HepG2 (cell line): ENCODE data around the gene SMC1A. TPM values are rescaled to one million over a fixed set of nuclear protein-coding genes. Genes with fewer than 3 reads are reported as not detected.

Experiments used
- ATAC-seq: fragments of 200-7000 bp; cut with Tn5 transposase; 3 replicates; pipeline ENCODE4 v1.9.1; 2020; ENCODE audit warnings: mild to moderate bottlenecking, moderate library complexity
- BruUV-seq: library from RNA; stranded (reverse); fragments of 400-500 nt; replicated peaks from 2 replicates; lab custom pipeline; 2021; lab: Mats Ljungman, UMichigan
- CTCF ChIA-PET: fragments of 300-600 bp; formaldehyde crosslinking; extraction: SDS; loops from one replicate; lab custom pipeline; 2021; ENCODE audit warnings: low total read pairs, inconsistent platforms, low intra/inter-chr PET ratio; lab: Yijun Ruan, JAX
- POLR2A ChIA-PET: fragments of 350-600 bp; sonication (Branson Sonifier 250); formaldehyde crosslinking; loops from one replicate; lab custom pipeline; 2020; ENCODE audit warnings: antibody characterized with exemption, inconsistent platforms; lab: Yijun Ruan, JAX
- DNase-seq: peaks from one replicate; pipeline ENCODE4 v3.0.0-alpha.2; 2015; ENCODE audit warnings: low spot score
- FAIRE-seq: peaks from 3 replicates; lab custom pipeline; 2011; peaks lifted over from hg19 to GRCh38; lab: Jason Lieb, UNC
- H2AFZ ChIP-seq: one replicate; pipeline ENCODE4 v1.6.1; 2011; ENCODE audit warnings: low read length, inconsistent platforms
- H3K27ac ChIP-seq: fragments of 300-600 bp; 3 replicates; pipeline ENCODE4 v1.8.0; 2011; ENCODE audit warnings: mixed run types, mild to moderate bottlenecking, mixed read lengths, low read length, inconsistent platforms; ENCODE audit not compliant: insufficient read depth; ENCODE audit errors: extremely low read length
- H3K27me3 ChIP-seq, 2 experiments: fragments of 200-600 bp in 1 of 2; 2 replicates in 1 of 2; 3 replicates in 1 of 2; pipeline versions ENCODE4 v1.6.0 to v1.8.0; 2011; ENCODE audit warnings: low read length in 2 of 2, mild to moderate bottlenecking in 2 of 2, moderate library complexity in 2 of 2, inconsistent platforms in 1 of 2; ENCODE audit not compliant: insufficient read depth in 2 of 2, control insufficient read depth in 1 of 2
- H3K36me3 ChIP-seq, 2 experiments: fragments of 200-600 bp in 1 of 2; replicated peaks in 1 of 2; 2 replicates in 1 of 2; 3 replicates in 1 of 2; pipeline versions ENCODE4 v1.5.1 to v1.8.0; 2011; ENCODE audit warnings: low read length in 2 of 2, inconsistent platforms in 1 of 2; ENCODE audit not compliant: insufficient read depth in 2 of 2, control insufficient read depth in 1 of 2
- H3K4me1 ChIP-seq: 2 replicates; pipeline ENCODE4 v1.5.1; 2012; ENCODE audit warnings: low read length, inconsistent platforms; ENCODE audit not compliant: insufficient read depth
- H3K4me2 ChIP-seq: 2 replicates; pipeline ENCODE4 v1.6.0; 2011; ENCODE audit warnings: low read depth, low read length, inconsistent platforms
- H3K4me3 ChIP-seq, 3 experiments: fragments of 200-600 bp in 1 of 3; sonication (generic), shearing (Covaris generic) in 1 of 3; replicated peaks in 1 of 3; 2 replicates each; pipeline ENCODE4 v1.5.1; 2011 to 2016; ENCODE audit warnings: low read length in 3 of 3, inconsistent platforms in 2 of 3, low read depth in 2 of 3, mild to moderate bottlenecking in 2 of 3, control low read depth in 1 of 3, mixed read lengths in 1 of 3; ENCODE audit not compliant: insufficient read depth in 1 of 3
- H3K79me2 ChIP-seq: one replicate; pipeline ENCODE4 v1.6.1; 2011; ENCODE audit warnings: low read length, inconsistent platforms; ENCODE audit not compliant: insufficient read depth
- H3K9ac ChIP-seq: 2 replicates; pipeline ENCODE4 v1.6.0; 2011; ENCODE audit warnings: mild to moderate bottlenecking, low read depth, low read length, inconsistent platforms; ENCODE audit not compliant: insufficient read depth
- H3K9me3 ChIP-seq: 2 replicates; pipeline ENCODE4 v1.5.1; 2012; ENCODE audit warnings: mild to moderate bottlenecking, low read length
- H4K20me1 ChIP-seq: 2 replicates; pipeline ENCODE4 v1.6.0; 2011; ENCODE audit warnings: inconsistent platforms, mild to moderate bottlenecking, low read length, moderate library complexity; ENCODE audit not compliant: insufficient read depth
- ARNT2 ChIP-seq: sonication (generic); formaldehyde crosslinking; IDR thresholded peaks from 2 replicates; pipeline ENCODE4 v1.8.0; 2022; ENCODE audit warnings: mild to moderate bottlenecking, low read depth, missing genetic modification reagents, moderate library complexity
- CAMTA2 ChIP-seq: sonication (generic); formaldehyde crosslinking; IDR thresholded peaks from 2 replicates; pipeline ENCODE4 v1.4.0; 2020; ENCODE audit warnings: mild to moderate bottlenecking, missing genetic modification reagents, borderline replicate concordance
- DR1 ChIP-seq: sonication (generic); formaldehyde crosslinking; IDR thresholded peaks from 2 replicates; pipeline ENCODE4 v1.8.0; 2021; ENCODE audit warnings: mild to moderate bottlenecking, missing genetic modification reagents, inconsistent platforms
- FOXA1 ChIP-seq, 2 experiments: fragments of 450-650 bp in 1 of 2; sonication (generic) in 1 of 2; formaldehyde crosslinking in 1 of 2; IDR thresholded peaks; 2 replicates each; pipeline versions ENCODE4 v1.4.0 to v1.6.1; 2016 to 2020; ENCODE audit warnings: missing genetic modification reagents in 1 of 2
- KMT2A ChIP-seq: sonication (generic); formaldehyde crosslinking; IDR thresholded peaks from 2 replicates; pipeline ENCODE4 v1.4.0; 2020; ENCODE audit warnings: missing genetic modification reagents
- MAFG ChIP-seq: sonication (generic); formaldehyde crosslinking; IDR thresholded peaks from 2 replicates; pipeline ENCODE4 v1.5.1; 2020; ENCODE audit warnings: mild to moderate bottlenecking, missing genetic modification reagents
- NFATC3 ChIP-seq: sonication (generic); formaldehyde crosslinking; IDR thresholded peaks from 2 replicates; pipeline ENCODE4 v1.5.1; 2020; ENCODE audit warnings: mild to moderate bottlenecking, missing genetic modification reagents
- NFKBIZ ChIP-seq: IDR thresholded peaks from 2 replicates; pipeline ENCODE4 v1.6.1; 2018; ENCODE audit warnings: missing genetic modification reagents, missing compliant biosample characterization
- NFYB ChIP-seq: sonication (generic); formaldehyde crosslinking; IDR thresholded peaks from 2 replicates; pipeline ENCODE4 v1.4.0; 2020; ENCODE audit warnings: missing genetic modification reagents
- NR2F6 ChIP-seq, 2 experiments: IDR thresholded peaks; 2 replicates each; pipeline ENCODE4 v1.6.1; 2016; ENCODE audit warnings: antibody characterized with exemption in 1 of 2, mild to moderate bottlenecking in 1 of 2
- PHB2 ChIP-seq: fragments of 450-650 bp; IDR thresholded peaks from 2 replicates; pipeline ENCODE4 v1.6.1; 2018; ENCODE audit not compliant: partially characterized antibody
- SATB2 ChIP-seq: sonication (generic); formaldehyde crosslinking; IDR thresholded peaks from 2 replicates; pipeline ENCODE4 v1.5.0; 2020; ENCODE audit warnings: missing genetic modification reagents
- ZNF12 ChIP-seq: sonication (generic); formaldehyde crosslinking; IDR thresholded peaks from 2 replicates; pipeline ENCODE4 v1.5.0; 2020; ENCODE audit warnings: missing genetic modification reagents
- ZNF430 ChIP-seq: sonication (generic); formaldehyde crosslinking; IDR thresholded peaks from 2 replicates; pipeline ENCODE4 v1.9.0; 2021; ENCODE audit warnings: mild to moderate bottlenecking, missing genetic modification reagents
- ZNF598 ChIP-seq: sonication (generic); formaldehyde crosslinking; IDR thresholded peaks from 2 replicates; pipeline ENCODE4 v1.5.1; 2020; ENCODE audit warnings: mild to moderate bottlenecking, missing genetic modification reagents, borderline replicate concordance
- ZNF720 ChIP-seq: sonication (generic); formaldehyde crosslinking; IDR thresholded peaks from 2 replicates; pipeline ENCODE4 v1.4.0; 2020; ENCODE audit warnings: missing genetic modification reagents
- ZNF83 ChIP-seq: sonication (generic); formaldehyde crosslinking; IDR thresholded peaks from 2 replicates; pipeline ENCODE4 v1.4.0; 2020; ENCODE audit warnings: missing genetic modification reagents, mild to moderate bottlenecking, borderline replicate concordance
- WGBS: methylation state at CpG from one replicate; pipeline ENCODE4 v1.1.6; 2017; ENCODE audit warnings: low lambda C conversion rate; 5-methylcytosine and 5-hydroxymethylcytosine counted together
- in situ Hi-C: cut with HindIII; loops from 2 replicates; pipeline ENCODE4 v1.10.0; 2017; ENCODE audit warnings: low pct_unique_long_range_greater_than_20kb; ENCODE audit not compliant: extremely low pct_ligation_motif_present
- intact Hi-C: fragments of 100-400 bp; cut with micrococcal nuclease; formaldehyde crosslinking; loops from one replicate; pipeline ENCODE4 v1.10.0; 2022; ENCODE audit not compliant: unreplicated experiment
- polyA plus RNA-seq, 8 experiments: library from polyadenylated mRNA; depleted of rRNA in 3 of 8; stranded (reverse) in 7 of 8; unstranded in 1 of 8; fragments of >200 nt; fragmentation: Illumina TruSeq in 4 of 8; extraction: Trizol in 4 of 8; gene quantifications; 2 replicates each; pipeline versions ENCODE4 v1.2.1 to v1.2.3, GENCODE V29; 2011 to 2016; ENCODE audit warnings: low read depth in 4 of 8, missing spikeins in 1 of 8, mixed read lengths in 1 of 8; ENCODE audit not compliant: insufficient read depth in 1 of 8
- total RNA-seq, 5 experiments: library from RNA; depleted of rRNA; stranded (reverse); fragments of >200 nt; fragmentation: Illumina TruSeq; extraction: Trizol; gene quantifications; 2 replicates each; pipeline ENCODE4 v1.2.3, GENCODE V29; 2016; ENCODE audit warnings: low read depth in 1 of 5
- TF ChIP-seq, protein P1 (sequence below): sonication (generic); formaldehyde crosslinking; conservative IDR thresholded peaks from 2 replicates; pipeline ENCODE4 v1.8.0; 2022; ENCODE audit warnings: mild to moderate bottlenecking, moderate library complexity, missing genetic modification reagents
- TF ChIP-seq, protein P2 (sequence below): sonication (generic); formaldehyde crosslinking; IDR thresholded peaks from 2 replicates; pipeline ENCODE4 v1.5.0; 2020; ENCODE audit warnings: mild to moderate bottlenecking, missing genetic modification reagents
- TF ChIP-seq, protein P3 (sequence below): sonication (generic); formaldehyde crosslinking; IDR thresholded peaks from 2 replicates; pipeline ENCODE4 v1.8.1; 2022; ENCODE audit warnings: low read depth, mild to moderate bottlenecking, missing genetic modification reagents

The SMC1A gene
- total and polyA plus RNA-seq, 2 of the 13 experiments (the other 11 are each of a cell fraction or from before 2014, with no cell fraction given) = 9.4 to 46.6 TPM

DNA sequence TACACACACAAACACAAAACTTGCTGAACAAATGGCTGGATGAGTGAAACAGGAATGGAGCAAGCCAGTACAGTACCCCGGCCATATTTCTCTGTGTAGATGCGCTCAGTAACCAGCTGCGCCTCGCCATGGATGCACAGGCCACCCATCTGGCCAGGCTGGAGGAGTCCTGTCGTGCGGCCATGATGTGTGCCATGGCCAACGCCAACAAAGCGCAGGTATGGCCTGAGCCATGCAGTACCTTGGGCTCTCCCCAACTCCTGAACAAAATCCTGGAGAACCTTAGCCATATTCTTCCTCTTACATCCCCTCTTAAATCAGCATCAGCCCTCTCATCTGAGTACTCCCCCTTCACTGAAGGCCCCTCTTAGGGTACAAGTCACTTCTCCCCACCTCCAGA is 7.3 kb upstream of the SMC1A start:
- CTCF ChIA-PET = no interaction called here
- POLR2A ChIA-PET = no interaction called here
- WGBS = 100% methylated on average over 1 of the region's 8 CpGs

More for the DNA sequence above, 7.3 kb upstream of the SMC1A start:
- Histone ChIP-seq H3K9me3 (no peaks in the 10 kb centered on the region), H3K36me3 (no peaks in the 10 kb centered on the region), H3K9ac (no peak overlapping the region), H4K20me1 (no peaks in the 10 kb centered on the region), H3K27ac (no peak overlapping the region), H3K4me1 (peaks cover 2% of the 10 kb centered on the region), H2AFZ (no peak overlapping the region), H3K4me3 (no peak overlapping the region), H3K4me2 (no peak overlapping the region), H3K27me3 (no peaks in the 10 kb centered on the region; a peak in 1 of 5 replicates), H3K79me2 (no peaks in the 10 kb centered on the region)
- in situ Hi-C loops = no loop called here
- TF ChIP-seq, protein P1, sequence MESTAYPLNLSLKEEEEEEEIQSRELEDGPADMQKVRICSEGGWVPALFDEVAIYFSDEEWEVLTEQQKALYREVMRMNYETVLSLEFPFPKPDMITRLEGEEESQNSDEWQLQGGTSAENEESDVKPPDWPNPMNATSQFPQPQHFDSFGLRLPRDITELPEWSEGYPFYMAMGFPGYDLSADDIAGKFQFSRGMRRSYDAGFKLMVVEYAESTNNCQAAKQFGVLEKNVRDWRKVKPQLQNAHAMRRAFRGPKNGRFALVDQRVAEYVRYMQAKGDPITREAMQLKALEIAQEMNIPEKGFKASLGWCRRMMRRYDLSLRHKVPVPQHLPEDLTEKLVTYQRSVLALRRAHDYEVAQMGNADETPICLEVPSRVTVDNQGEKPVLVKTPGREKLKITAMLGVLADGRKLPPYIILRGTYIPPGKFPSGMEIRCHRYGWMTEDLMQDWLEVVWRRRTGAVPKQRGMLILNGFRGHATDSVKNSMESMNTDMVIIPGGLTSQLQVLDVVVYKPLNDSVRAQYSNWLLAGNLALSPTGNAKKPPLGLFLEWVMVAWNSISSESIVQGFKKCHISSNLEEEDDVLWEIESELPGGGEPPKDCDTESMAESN (CRISPR knock-in tag) = no peak
- TF ChIP-seq MAFG (CRISPR knock-in tag) (no peak), ZNF720 (CRISPR knock-in tag) (no peak), ZNF83 (CRISPR knock-in tag) (no peak), SATB2 (no peak), ARNT2 (CRISPR knock-in tag) (no peak), NFYB (CRISPR knock-in tag) (no peak), DR1 (CRISPR knock-in tag) (no peak), NR2F6 (IDR thresholded peaks at IDR 0.05) (no peak), NR2F6 (CRISPR knock-in tag; IDR thresholded peaks at IDR 0.05) (no peak), NFKBIZ (no peak), FOXA1 (IDR thresholded peaks at IDR 0.05) (no peak), FOXA1 (CRISPR knock-in tag; IDR thresholded peaks at IDR 0.05) (no peak), ZNF12 (CRISPR knock-in tag) (no peak), ZNF598 (CRISPR knock-in tag) (no peak), KMT2A (CRISPR knock-in tag) (no peak), NFATC3 (no peak), PHB2 (no peak), ZNF430 (no peak), CAMTA2 (CRISPR knock-in tag) (no peak)
- TF ChIP-seq, protein P2, sequence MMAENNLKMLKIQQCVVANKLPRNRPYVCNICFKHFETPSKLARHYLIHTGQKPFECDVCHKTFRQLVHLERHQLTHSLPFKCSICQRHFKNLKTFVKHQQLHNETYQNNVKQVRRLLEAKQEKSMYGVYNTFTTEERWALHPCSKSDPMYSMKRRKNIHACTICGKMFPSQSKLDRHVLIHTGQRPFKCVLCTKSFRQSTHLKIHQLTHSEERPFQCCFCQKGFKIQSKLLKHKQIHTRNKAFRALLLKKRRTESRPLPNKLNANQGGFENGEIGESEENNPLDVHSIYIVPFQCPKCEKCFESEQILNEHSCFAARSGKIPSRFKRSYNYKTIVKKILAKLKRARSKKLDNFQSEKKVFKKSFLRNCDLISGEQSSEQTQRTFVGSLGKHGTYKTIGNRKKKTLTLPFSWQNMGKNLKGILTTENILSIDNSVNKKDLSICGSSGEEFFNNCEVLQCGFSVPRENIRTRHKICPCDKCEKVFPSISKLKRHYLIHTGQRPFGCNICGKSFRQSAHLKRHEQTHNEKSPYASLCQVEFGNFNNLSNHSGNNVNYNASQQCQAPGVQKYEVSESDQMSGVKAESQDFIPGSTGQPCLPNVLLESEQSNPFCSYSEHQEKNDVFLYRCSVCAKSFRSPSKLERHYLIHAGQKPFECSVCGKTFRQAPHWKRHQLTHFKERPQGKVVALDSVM (CRISPR knock-in tag) = no peak
- TF ChIP-seq, protein P3, sequence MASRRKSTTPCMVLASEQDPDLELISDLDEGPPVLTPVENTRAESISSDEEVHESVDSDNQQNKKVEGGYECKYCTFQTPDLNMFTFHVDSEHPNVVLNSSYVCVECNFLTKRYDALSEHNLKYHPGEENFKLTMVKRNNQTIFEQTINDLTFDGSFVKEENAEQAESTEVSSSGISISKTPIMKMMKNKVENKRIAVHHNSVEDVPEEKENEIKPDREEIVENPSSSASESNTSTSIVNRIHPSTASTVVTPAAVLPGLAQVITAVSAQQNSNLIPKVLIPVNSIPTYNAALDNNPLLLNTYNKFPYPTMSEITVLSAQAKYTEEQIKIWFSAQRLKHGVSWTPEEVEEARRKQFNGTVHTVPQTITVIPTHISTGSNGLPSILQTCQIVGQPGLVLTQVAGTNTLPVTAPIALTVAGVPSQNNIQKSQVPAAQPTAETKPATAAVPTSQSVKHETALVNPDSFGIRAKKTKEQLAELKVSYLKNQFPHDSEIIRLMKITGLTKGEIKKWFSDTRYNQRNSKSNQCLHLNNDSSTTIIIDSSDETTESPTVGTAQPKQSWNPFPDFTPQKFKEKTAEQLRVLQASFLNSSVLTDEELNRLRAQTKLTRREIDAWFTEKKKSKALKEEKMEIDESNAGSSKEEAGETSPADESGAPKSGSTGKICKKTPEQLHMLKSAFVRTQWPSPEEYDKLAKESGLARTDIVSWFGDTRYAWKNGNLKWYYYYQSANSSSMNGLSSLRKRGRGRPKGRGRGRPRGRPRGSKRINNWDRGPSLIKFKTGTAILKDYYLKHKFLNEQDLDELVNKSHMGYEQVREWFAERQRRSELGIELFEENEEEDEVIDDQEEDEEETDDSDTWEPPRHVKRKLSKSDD (CRISPR knock-in tag) = no peak
- no peak for FAIRE-seq
- BruUV-seq = no TSS peak
- no peak for ATAC-seq
- intact Hi-C loops = no loop called here
- DNase-seq = no peak
